ENCODE results near the gene SUGCT. TPM values are rescaled to one million over a fixed set of nuclear protein-coding genes. Genes with fewer than 3 reads are reported as not detected.

The SUGCT gene
- total and polyA plus RNA-seq, 8 donors: 2.0 to 4.2 (median 2.9) TPM

DNA sequence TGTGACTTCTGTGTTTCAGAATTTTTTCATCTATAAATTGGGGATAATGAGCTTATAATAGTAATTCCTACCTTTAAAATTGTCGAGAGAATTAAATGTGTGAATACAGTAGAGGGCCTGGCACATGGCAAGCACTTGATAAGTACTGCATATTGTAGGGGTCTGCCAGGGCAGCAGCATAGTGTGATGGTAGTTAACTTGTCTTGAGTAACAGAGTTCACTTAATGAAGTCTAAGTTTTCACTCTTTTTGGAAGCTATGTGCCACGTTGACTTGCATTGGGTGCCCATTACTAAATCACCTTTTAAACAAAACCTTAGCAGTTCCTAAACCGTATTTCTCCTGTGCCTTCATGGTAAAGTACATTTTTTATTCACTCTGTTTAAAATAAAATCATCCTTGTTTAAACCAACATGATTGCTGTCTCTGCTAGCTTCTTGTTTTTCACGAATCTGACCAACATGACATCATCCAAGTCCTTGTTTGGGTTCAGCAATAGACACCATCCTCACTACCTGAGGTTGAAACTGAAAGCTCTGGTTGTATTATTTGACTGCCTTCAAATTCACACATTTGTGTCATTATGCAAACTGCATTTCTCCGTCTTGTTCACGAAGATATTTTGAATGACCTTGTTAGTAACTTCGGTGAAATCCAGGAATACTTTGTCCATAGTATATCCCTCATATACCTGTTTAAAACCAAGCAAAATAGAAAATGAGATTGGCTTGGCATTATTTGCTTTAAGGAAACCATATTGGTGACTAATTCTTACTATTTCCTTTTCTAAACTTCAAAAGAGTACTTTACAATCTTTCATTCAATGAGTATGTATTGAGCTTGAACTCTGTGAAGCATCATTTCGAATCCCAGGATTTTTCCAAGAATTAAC is 340.2 kb downstream of the SUGCT start:
- no peak for DNase-seq
- Histone ChIP-seq H3K27ac (no peak overlapping the region), H3K36me3 (no peaks in the 10 kb centered on the region), H3K4me1 (no peaks in the 10 kb centered on the region), H3K27me3 (no peaks in the 10 kb centered on the region), H3K9me3 (no peaks in the 10 kb centered on the region), H3K4me3 (no peak overlapping the region)
- no peak for ATAC-seq
- intact Hi-C loops (cut with DNase I): no loop called here
- TF ChIP-seq, protein P1, sequence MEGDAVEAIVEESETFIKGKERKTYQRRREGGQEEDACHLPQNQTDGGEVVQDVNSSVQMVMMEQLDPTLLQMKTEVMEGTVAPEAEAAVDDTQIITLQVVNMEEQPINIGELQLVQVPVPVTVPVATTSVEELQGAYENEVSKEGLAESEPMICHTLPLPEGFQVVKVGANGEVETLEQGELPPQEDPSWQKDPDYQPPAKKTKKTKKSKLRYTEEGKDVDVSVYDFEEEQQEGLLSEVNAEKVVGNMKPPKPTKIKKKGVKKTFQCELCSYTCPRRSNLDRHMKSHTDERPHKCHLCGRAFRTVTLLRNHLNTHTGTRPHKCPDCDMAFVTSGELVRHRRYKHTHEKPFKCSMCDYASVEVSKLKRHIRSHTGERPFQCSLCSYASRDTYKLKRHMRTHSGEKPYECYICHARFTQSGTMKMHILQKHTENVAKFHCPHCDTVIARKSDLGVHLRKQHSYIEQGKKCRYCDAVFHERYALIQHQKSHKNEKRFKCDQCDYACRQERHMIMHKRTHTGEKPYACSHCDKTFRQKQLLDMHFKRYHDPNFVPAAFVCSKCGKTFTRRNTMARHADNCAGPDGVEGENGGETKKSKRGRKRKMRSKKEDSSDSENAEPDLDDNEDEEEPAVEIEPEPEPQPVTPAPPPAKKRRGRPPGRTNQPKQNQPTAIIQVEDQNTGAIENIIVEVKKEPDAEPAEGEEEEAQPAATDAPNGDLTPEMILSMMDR (IDR thresholded peaks at IDR 0.05): no peak

DNA sequence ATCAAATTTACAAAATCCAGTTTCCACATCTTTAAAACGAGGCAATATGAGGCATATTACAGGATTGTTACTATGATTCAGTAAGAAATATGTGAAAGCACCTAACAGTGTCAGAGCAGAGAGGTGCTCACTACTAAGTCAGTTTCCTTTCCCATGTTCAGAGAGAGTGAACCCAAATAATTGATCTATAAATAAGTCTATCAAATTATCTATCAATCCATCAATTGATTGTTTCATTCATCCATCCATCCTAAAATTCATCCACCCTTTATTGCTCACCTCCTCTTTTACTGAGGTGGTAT is 340.8 kb downstream of the SUGCT start:
- ATAC-seq (no peak), DNase-seq (no peak)
- no peaks in the 10 kb centered on the region for H3K36me3 ChIP-seq
- no peak overlapping the region for H3K4me3 ChIP-seq
- H3K27ac ChIP-seq: no peak overlapping the region
- H3K27me3 ChIP-seq: no peaks in the 10 kb centered on the region
- no peaks in the 10 kb centered on the region for H3K4me1 ChIP-seq
- TF ChIP-seq, protein P1 (IDR thresholded peaks at IDR 0.05): no peak
- intact Hi-C loops (cut with DNase I): no loop called here
- no peaks in the 10 kb centered on the region for H3K9me3 ChIP-seq

DNA sequence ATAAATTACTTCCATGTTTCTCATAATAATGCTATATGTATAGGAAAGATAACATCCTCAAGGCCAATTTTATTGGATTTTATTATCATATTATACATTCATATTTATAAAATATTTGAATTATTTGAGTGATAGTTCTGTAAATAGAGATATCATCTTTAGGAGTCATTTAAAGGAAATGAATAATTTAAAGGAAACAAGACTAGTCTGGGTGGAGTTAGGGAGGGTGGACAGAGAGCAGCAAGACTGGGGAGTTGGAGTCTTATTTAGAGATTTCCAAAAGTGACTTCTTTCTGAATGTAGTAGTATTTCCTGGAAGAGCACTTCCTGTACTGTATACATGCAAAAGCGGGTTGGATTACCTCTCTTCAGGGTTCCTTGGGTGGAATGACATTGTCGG is 342.3 kb downstream of the SUGCT start:
- TF ChIP-seq, protein P1 (IDR thresholded peaks at IDR 0.05): no peak
- no peak overlapping the region for H3K4me3 ChIP-seq
- H3K9me3 ChIP-seq: no peaks in the 10 kb centered on the region
- no peak overlapping the region for H3K27ac ChIP-seq
- DNase-seq: no peak
- no peaks in the 10 kb centered on the region for H3K4me1 ChIP-seq
- no peak for ATAC-seq
- intact Hi-C loops (cut with DNase I): no loop called here
- H3K27me3 ChIP-seq: no peaks in the 10 kb centered on the region
- H3K36me3 ChIP-seq: no peaks in the 10 kb centered on the region

DNA sequence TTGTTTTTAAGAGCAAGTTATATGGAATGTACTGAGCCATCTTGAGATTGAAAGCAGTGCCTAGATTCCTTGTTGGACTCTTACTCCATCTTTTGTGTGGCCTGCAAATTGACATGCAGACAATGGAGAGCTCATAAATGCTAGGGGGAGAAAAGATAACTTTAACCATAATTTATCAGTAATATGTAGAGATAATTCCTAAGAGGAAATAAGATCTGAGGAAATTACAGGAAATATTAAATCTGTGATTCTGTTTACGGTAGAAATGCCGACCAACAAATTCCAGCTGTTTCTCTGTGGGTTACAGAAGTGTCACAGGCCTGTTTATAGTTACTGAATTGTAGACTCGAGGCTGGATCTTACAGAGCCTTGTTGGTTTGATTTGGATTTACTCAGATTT is 348.0 kb downstream of the SUGCT start:
- no peaks in the 10 kb centered on the region for H3K36me3 ChIP-seq
- H3K27me3 ChIP-seq: no peaks in the 10 kb centered on the region
- ATAC-seq (no peak), DNase-seq (peak in 2 of 4 donors; percentile 64 to 72)
- H3K4me1 ChIP-seq: no peaks in the 10 kb centered on the region
- no peak overlapping the region for H3K4me3 ChIP-seq
- peak overlapping the region in 1 of 2 donors; percentile 27 for H3K27ac ChIP-seq
- TF ChIP-seq, protein P1 (IDR thresholded peaks at IDR 0.05): no peak
- intact Hi-C loops (cut with DNase I): no loop called here
- no peaks in the 10 kb centered on the region for H3K9me3 ChIP-seq

DNA sequence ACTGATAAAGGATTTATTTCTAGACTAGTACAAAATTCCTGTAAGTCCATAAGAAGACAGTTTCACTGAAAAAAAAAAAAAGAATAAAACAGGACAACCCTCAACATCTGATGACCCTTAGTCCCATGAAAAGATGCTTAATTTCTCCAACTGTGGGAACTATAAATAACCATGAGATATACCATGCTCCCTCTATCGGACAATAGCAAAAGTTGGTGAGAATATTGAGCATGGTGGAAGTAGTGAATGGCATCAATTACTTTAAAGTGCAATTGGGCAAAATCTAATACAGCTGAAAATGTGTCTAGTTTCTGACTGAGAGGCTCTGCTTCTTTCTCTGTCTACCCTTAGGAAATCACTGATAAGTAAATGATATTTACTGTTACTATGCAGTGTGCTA is 348.8 kb downstream of the SUGCT start:
- Histone ChIP-seq H3K9me3 (no peaks in the 10 kb centered on the region), H3K27ac (peak overlapping the region in 1 of 2 donors; percentile 27), H3K4me3 (no peak overlapping the region), H3K4me1 (no peaks in the 10 kb centered on the region), H3K27me3 (no peaks in the 10 kb centered on the region), H3K36me3 (no peaks in the 10 kb centered on the region)
- no peak for DNase-seq
- intact Hi-C loops (cut with DNase I): no loop called here
- TF ChIP-seq, protein P1 (IDR thresholded peaks at IDR 0.05): no peak
- ATAC-seq: no peak

Data from left lung (tissue), 10 donors.